ENCODE measurements around the gene STX16.

STX16 gene

DNA sequence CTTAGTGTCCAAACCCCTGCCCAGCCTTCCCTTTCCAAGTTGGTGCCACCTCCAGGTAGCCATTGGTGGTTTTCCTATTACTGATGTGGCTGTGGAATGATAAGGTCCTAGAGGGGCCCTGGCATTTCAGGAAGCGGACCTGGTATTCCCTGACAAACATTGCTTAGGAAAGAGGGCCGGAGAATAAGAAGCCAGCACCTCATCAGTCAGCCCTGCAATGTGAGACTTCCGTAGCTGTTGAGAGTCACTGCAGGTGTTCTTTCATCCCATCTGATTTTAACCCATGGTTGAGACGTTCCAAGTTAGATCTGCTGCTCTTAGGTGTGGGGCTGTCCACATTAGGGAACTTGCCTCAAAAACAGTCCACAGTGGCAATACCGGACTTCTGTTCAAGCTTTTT is 26.7 kb downstream of the STX16 start:
- no peak for DNase-seq (ENCODE audit: low read depth)

- DNase-seq (ENCODE audit: low read depth), result no peak
Measured at GRCh38 chr20:58678806-58679205, 27.7 kb downstream of the STX16 start.

DNA sequence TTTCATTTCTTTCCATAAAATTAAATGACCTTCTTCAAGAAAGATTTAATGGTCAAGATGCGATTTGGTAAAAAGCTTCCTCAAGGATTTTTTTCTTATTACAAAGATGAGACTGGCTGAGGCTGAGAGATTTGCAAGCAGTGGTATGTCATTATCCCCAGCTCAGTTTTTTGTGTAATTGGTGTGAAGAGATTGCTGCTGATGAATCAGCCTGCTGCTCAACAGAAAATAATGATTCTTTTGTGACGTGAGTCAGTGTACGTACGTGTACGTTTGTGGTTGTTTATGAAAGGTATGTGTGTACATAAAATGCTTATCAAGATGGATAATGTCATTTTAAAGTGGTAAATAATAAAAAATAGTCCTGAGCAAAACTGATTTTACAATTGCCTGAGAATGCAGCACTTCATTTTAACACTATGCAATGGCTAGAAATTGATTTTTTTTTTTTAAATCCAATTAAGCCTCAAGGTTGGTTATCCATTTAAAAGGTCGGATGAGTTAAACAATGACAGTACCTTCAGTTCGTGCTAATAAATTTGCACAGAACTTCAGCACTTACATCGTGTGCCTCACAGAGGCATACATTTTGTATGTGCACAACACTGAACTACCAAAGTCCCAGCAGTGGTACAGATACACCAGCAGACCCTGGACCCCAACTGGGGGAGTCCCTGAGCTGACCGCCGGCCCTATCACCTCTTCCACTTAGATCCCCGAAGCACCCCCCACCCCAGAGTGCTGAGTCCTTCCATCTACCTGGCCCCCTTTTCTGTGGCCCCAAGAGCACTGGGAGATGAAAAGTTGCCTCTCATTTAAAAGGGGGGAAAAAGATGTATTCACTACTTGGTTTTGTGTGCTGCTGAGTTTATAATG is 31.8 kb downstream of the STX16 start:
- no peak for DNase-seq (ENCODE audit: low read depth)

GRCh38 chr20:58684291-58684690 is 33.2 kb downstream of the STX16 start:
- no peak for DNase-seq (ENCODE audit: low read depth)

- DNase-seq (ENCODE audit: low read depth), result no peak
Measured at GRCh38 chr20:58685988-58686387, 34.9 kb downstream of the STX16 start.

- DNase-seq (ENCODE audit: low read depth), result no peak
Measured at GRCh38 chr20:58688414-58688813, 37.3 kb downstream of the STX16 start.

DNA sequence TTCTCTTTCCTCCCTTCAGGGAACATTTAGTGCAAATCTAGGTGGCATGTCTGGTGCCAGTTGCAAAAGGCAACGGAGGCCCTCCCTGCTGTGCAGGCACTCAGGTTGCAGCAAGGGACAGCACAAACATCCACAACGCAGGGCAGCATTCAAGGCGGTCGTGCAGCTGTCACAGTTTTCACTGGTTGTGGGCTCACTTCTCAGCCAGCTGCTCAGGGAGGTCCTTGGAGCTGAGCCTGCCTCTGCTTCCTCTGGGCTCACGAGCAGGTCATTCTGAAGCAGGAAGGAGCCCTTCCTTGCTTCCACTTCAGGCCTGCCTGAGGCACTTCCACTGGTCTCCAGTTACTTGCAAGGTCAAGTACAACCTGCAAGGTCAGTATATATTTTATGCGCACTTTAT is 37.8 kb downstream of the STX16 start:
- DNase-seq (ENCODE audit: low read depth), result no peak

GRCh38 chr20:58690396-58691135 is 39.5 kb downstream of the STX16 start:
- DNase-seq (ENCODE audit: low read depth), result no peak

GRCh38 chr20:58691773-58692578 is 40.9 kb downstream of the STX16 start:
- no peak for DNase-seq (ENCODE audit: low read depth)

- no peak for DNase-seq (ENCODE audit: low read depth)
Measured at GRCh38 chr20:58692579-58693225, 41.6 kb downstream of the STX16 start, which contains the start of gene NPEPL1. Gene NPEPL1 (plus strand): TSS chr20:58692800. CDS start chr20:58692901, 101 bp downstream.

DNA sequence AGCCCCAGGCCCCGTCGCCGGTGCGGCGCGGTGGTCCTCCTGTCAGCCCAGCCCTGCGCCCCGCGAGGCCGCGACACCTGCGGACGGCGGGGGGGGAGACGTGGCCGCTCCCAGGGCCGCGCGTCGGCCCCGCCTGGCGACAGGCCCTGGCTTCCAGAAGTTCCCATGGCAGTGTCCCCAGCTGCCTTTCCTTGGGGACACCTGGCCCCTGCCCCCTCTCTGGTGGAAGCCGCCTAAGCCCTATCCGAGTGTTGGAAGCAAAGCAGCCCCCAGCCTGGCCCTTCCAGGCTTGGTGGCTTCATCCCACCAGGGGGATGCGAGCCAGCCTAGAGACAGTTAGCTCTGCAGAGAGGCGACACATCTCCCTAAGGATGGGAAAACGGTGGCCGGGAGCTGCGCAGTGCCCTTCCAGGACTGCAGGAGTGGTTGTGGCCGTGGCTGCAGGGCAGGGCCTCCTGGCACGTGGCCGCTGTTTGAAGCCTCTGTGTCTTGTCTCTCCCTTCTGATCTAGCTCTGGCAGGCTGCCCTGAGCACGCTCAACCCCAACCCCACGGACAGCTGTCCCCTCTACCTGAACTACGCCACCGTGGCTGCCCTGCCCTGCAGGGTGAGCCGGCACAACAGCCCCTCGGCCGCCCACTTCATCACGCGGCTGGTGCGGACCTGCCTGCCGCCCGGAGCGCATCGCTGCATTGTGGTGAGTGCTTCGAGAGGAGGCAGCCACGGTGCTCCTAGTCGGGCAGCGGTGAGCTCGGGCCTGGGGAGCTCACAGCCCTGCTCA is 42.3 kb downstream of the STX16 start:
- DNase-seq (ENCODE audit: low read depth), result no peak

- DNase-seq (ENCODE audit: low read depth), result no peak
Measured at GRCh38 chr20:58694241-58695083, 43.4 kb downstream of the STX16 start.

DNA sequence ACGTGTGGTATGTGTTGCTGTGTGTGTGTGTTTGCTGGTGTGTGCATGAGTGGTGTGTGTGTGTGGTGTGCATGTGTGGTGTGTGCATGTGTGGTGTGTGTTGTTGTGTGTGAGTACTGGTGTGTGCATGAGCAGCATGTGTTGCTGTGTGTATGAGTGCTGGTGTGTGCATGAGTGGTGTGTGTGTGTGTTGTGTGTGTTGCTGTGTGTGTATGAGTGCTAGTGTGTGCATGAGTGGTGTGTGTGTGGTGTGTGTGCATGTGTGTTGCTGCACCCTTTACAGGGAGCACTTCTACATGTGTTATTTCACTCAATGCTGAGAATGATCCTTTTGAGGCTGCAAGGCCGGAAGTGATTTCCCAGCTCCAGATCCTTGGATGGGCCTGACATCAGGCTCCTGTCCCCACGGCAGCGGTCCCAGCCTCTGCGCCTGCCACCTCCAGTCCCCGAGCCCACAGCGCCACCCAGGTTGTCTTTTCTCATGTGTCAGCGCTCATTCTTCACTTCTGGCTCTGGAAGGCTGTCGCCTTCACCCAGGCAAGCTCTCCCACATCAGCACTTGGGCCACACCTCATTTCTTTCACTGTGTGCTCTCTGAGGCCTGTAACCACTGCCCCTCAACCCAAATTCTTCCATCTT is 44.1 kb downstream of the STX16 start:
- DNase-seq (ENCODE audit: low read depth), result no peak

- no peak for DNase-seq (ENCODE audit: low read depth)
Measured at GRCh38 chr20:58695895-58696375, 44.9 kb downstream of the STX16 start.

DNA sequence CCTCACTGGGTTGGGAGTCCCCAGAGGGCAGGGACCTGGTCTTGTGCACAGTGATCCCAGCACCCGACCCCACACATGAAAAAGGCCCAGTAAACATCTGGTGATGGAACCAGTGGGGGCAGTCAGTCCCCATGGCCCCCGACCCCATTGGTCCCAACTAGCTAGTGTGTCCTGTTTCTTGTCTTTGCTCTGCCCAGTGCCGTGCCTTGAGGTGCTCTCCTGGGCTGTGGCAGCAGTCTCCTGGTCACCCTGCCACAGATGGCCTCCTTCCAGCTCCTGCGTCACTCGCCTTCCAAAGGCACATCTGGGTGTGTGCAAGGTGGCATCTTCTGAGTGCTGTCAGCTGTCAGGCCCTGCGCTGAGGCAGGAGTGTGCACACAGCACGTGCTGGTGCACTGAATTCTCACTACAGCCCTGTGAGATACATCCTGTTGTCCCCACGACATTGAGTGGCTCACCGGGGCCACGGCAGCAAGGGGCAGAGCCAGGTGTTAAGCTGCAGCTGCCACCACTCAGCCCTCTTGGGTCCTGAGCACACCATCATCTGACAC is 45.4 kb downstream of the STX16 start:
- DNase-seq (ENCODE audit: low read depth), result no peak

DNA sequence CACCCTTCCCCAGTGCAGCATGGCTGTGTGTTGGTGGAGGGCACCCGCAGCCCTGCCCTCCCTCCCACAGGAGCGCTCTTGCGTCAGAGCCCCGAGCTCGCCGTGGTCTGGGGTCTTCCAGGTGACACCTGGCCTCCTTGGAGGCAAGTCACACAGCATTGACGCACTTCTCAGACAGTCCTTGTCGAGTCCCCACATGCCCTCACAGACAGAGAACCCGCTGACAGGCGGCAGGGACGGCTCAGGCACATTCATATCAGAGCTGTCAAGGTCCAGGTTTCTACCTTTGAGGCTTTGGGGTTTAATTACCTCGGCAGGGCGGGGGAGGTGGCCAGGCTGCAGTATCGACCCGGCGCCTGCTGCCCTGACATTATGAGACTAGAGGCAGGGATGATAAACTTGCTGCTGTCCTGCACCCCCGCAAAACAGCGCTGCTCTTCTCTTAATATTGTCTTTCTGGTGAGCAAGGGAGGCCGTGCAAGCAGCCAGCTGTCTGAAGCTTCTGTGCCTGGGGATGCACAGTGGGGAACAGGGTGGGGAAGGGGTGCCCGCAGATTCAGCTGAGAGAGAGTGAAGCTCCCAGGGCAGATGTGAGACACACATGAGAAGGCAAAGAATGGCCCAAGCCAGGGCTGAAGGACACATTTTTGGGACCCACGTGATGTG is 46.3 kb downstream of the STX16 start:
- no peak for DNase-seq (ENCODE audit: low read depth)

- DNase-seq (ENCODE audit: low read depth), result no peak
Measured at GRCh38 chr20:58697867-58698703, 47.0 kb downstream of the STX16 start.
